ENCODE data around the gene TBC1D3H.
"Not testable (repeated sequence)": the region's sequence is repeated elsewhere in the genome, so short reads cannot be mapped to it uniquely, and the experiment has no call there.

Gene TBC1D3H

GRCh38 chr17:36388385-36389245, at the start of gene TBC1D3H:
Gene TBC1D3H (minus strand): TSS chr17:36388435. CDS start chr17:36386895, 1,540 bp downstream.
- H3K27ac ChIP-seq; H3K4me3 ChIP-seq; DNase-seq (ENCODE audit: low spot score): not testable (repeated sequence)

DNA sequence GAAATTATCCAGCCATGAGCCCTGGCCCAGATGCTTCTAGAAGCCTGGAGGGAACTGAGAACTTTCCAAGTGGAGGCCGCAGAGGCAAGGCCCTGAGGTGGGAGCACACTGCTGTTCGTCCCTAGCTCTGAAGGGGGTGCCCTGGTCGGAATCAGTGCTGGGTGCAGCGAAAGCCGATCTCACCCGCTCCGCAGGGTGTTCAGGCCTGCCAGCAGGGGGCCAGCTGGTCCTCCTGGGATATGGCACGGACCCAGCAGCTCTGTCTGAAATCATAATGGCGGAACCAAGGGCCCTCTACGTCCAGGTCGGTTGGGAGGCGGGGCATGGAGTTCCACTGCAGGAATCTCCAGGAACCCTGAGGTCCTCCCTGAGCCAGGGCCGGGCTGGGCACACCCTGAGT, 40.7 kb upstream of the TBC1D3H start:
- DNase-seq (ENCODE audit: low spot score); H3K4me3 ChIP-seq; H3K27ac ChIP-seq: not testable (repeated sequence)

DNA sequence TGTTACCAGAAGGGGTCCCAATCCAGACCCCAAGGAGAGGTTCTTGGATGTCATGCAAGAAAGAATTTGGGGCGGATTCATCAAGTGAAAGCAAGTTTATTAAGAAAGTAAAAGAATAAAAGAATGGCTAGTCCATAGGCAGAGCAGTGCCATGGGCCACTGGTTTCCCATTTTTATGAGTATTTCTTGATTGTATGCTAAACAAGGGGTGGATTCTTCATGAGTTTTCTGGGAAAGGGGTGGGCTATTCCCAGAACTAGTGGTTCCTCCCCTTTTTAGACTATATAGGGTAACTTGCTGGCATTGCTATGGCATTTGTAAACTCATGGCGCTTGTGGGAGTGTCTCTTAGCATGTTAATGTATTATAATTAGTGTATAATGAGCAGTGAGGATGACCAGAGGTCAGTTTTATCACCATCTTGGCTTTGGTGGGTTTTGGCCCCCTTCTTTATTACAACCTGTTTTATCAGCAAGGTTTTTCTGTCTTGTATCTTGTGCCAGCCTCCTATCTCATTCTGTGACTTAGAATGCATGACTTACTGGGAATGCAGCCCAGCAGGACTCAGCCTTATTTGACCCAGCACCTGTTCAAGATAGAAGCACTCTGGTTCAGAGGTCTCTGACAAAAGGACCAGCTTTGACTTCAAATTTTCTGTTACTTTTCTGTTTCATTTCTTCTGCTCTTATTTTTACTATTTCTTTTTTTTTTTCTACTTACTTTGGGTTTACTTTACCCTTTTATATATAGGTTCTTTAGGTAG, 27.1 kb upstream of the TBC1D3H start:
- not testable (repeated sequence) for H3K4me3 ChIP-seq; H3K27ac ChIP-seq; DNase-seq (ENCODE audit: low spot score)

DNA sequence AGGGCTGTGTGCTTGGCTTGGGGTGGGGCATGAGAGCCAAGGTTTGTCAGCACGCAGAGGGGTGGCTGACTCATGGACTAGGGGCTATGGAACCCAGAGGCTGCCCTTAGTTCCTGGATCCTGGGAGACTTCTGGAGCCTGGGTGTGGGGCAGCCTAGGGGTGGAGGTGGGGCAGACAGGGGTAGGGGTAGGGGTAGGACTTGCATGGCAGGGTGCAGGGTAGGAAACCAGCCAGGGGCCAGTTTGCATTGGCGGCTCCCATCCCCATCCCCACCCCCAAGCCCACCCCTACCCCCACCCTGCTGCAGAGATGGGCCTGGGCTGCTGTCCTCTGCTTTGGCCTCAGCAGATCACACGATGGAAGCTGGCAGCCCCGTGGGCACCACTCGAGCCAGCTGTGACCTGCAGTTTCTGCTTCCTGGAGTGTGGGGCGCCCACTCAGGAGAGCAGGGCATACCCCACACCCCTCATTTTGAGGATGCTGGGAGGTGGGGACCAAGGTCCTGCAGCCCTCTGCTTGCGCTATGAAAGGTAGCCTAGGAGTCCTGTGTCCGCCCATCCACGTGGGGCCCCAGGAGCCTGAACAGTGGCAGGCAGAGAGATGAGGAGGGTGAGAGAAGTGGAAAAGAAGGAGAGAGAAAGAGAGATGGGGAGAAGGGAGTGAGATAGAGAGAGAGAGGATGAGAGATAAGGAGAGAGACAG, 2.9 kb upstream of the TBC1D3H start:
- DNase-seq (ENCODE audit: low spot score); H3K4me3 ChIP-seq; H3K27ac ChIP-seq: not testable (repeated sequence)

GRCh38 chr17:36375938-36376337, 12.3 kb downstream of the TBC1D3H start:
- DNase-seq (ENCODE audit: low spot score); H3K27ac ChIP-seq; H3K4me3 ChIP-seq: not testable (repeated sequence)

- DNase-seq (ENCODE audit: low spot score); H3K27ac ChIP-seq; H3K4me3 ChIP-seq: not testable (repeated sequence)
Measured at GRCh38 chr17:36362496-36362895, 25.7 kb downstream of the TBC1D3H start.

All from coronary artery (tissue), 2 donors.